GM23248 (cell line): Measurements from ENCODE around the gene ZNF532. TPM values are rescaled to one million over a fixed set of nuclear protein-coding genes. Genes with fewer than 3 reads are reported as not detected.

Source experiments
- DNase-seq: peaks from one replicate; pipeline ENCODE4 v3.0.0-alpha.2; 2015
- H2AFZ ChIP-seq: fragments of 200-600 bp; sonication (generic); 2 replicates; pipeline ENCODE4 v1.6.1; 2016; ENCODE audit warnings: antibody characterized with exemption
- H3F3A ChIP-seq: fragments of 200-600 bp; sonication (generic); 2 replicates; pipeline ENCODE4 v1.6.1; 2016; ENCODE audit warnings: mild to moderate bottlenecking, antibody characterized with exemption, mixed run types; ENCODE audit not compliant: insufficient read depth
- H3K27ac ChIP-seq: fragments of 200-600 bp; sonication (generic); 2 replicates; pipeline ENCODE4 v1.5.1; 2016; ENCODE audit warnings: mild to moderate bottlenecking
- H3K27me3 ChIP-seq: fragments of 200-600 bp; sonication (generic); replicated peaks from 2 replicates; pipeline ENCODE4 v1.6.1; 2016; ENCODE audit warnings: mild to moderate bottlenecking; ENCODE audit not compliant: insufficient read depth
- H3K36me3 ChIP-seq: fragments of 200-600 bp; sonication (generic); 2 replicates; pipeline ENCODE4 v1.6.1; 2016; ENCODE audit warnings: low read depth, mild to moderate bottlenecking
- H3K4me1 ChIP-seq: fragments of 200-600 bp; sonication (generic); 2 replicates; pipeline ENCODE4 v1.6.1; 2016; ENCODE audit warnings: mild to moderate bottlenecking; ENCODE audit not compliant: insufficient read depth
- H3K4me2 ChIP-seq: fragments of 200-600 bp; sonication (generic); one replicate; pipeline ENCODE4 v1.6.1; 2016; ENCODE audit warnings: mild to moderate bottlenecking; ENCODE audit not compliant: unreplicated experiment
- H3K4me3 ChIP-seq: fragments of 200-600 bp; sonication (generic); 2 replicates; pipeline ENCODE4 v1.5.1; 2016; ENCODE audit warnings: mild to moderate bottlenecking
- H3K79me2 ChIP-seq: fragments of 200-600 bp; sonication (generic); 2 replicates; pipeline ENCODE4 v1.6.1; 2016; ENCODE audit warnings: mild to moderate bottlenecking; ENCODE audit not compliant: insufficient read depth
- H3K9ac ChIP-seq: fragments of 200-600 bp; sonication (generic); 2 replicates; pipeline ENCODE4 v1.6.1; 2016; ENCODE audit warnings: mild to moderate bottlenecking
- H3K9me2 ChIP-seq: fragments of 200-600 bp; sonication (generic); 2 replicates; pipeline ENCODE4 v1.6.1; 2016; ENCODE audit warnings: mixed run types, mild to moderate bottlenecking, moderate library complexity; ENCODE audit not compliant: insufficient read depth
- H3K9me3 ChIP-seq: fragments of 200-600 bp; sonication (generic); one replicate; pipeline ENCODE4 v1.6.1; 2017; ENCODE audit warnings: low read depth
- H4K20me1 ChIP-seq: fragments of 200-600 bp; sonication (generic); 2 replicates; pipeline ENCODE4 v1.6.0; 2016; ENCODE audit not compliant: insufficient read depth
- EZH2 ChIP-seq: fragments of 200-600 bp; sonication (generic); IDR thresholded peaks from 2 replicates; pipeline ENCODE4 v1.6.1; 2018; ENCODE audit warnings: antibody characterized with exemption, mild to moderate bottlenecking; ENCODE audit not compliant: insufficient read depth, poor library complexity, severe bottlenecking
- EZH2phosphoT487 ChIP-seq: fragments of 200-600 bp; sonication (generic); IDR thresholded peaks from 2 replicates; pipeline ENCODE4 v1.6.1; 2018; ENCODE audit warnings: antibody characterized with exemption, moderate library complexity, mild to moderate bottlenecking, low read depth; ENCODE audit not compliant: insufficient read depth
- WGBS, 2 experiments: methylation state at CpG; one replicate each; pipeline ENCODE4 v1.1.6; 2015 to 2017; ENCODE audit warnings: low lambda C conversion rate in 2 of 2, low coverage in 1 of 2; ENCODE audit errors: missing lambda C conversion rate in 2 of 2; 5-methylcytosine and 5-hydroxymethylcytosine counted together
- in situ Hi-C: fragments of 300-500 bp; cut with MboI; formaldehyde crosslinking; loops from 2 replicates; pipeline ENCODE4 v1.15.0; 2020
- polyA plus RNA-seq: library from polyadenylated mRNA; unstranded; fragments of >200 nt; fragmentation: Nextera tagmentation; extraction: Ambion mirVana; gene quantifications from 2 replicates; pipeline ENCODE4 v1.2.1, GENCODE V29; 2016
- total RNA-seq: library from RNA; depleted of rRNA; stranded (reverse); fragments of >200 nt; shearing (Covaris generic); gene quantifications from 2 replicates; pipeline ENCODE4 v1.2.3, GENCODE V29; 2014

ZNF532 gene
- total and polyA plus RNA-seq, 2 experiments from 2014 or later: 13.2 to 31.9 TPM

DNA sequence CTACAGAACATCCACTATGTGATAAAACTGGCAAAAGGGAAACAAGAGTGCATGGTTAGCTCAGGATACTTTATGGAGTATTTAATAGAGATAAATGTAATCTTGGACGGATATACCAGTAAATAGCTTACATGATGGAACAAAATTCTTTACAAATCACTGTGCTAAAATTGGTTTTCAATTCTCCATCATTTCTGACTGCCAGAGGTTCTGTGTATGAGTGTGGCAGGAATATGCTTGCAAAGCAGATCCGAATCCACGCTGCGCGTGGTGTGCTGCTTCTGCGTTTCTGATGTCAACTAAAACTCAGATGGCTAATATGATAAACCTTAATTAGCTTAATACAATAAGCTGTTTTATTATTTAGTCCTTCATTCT, 2.1 kb downstream of the ZNF532 start:
- Histone ChIP-seq H3K27ac (peak overlapping the region; percentile 89), H3F3A (peaks cover 21% of the 10 kb centered on the region; the same call in 1 of the 2 replicates), H3K36me3 (peaks cover 16% of the 10 kb centered on the region), H3K9me3 (no peaks in the 10 kb centered on the region), H3K79me2 (peaks cover 84% of the 10 kb centered on the region), H3K9ac (peak overlapping the region; percentile 95), H4K20me1 (no peaks in the 10 kb centered on the region), H2AFZ (peak overlapping the region; percentile 45), H3K4me2 (peak overlapping the region; percentile 82), H3K4me3 (peak overlapping the region; percentile 58), H3K4me1 (peaks cover 56% of the 10 kb centered on the region), H3K27me3 (no peaks in the 10 kb centered on the region), H3K9me2 (no peaks in the 10 kb centered on the region)
- in situ Hi-C loops: no loop called here
- no peak for DNase-seq
- WGBS, 2 experiments: 30 to 44% methylated on average over 6 of the region's 6 CpGs
- no peak for TF ChIP-seq EZH2
- no peak for TF ChIP-seq EZH2phosphoT487

DNA sequence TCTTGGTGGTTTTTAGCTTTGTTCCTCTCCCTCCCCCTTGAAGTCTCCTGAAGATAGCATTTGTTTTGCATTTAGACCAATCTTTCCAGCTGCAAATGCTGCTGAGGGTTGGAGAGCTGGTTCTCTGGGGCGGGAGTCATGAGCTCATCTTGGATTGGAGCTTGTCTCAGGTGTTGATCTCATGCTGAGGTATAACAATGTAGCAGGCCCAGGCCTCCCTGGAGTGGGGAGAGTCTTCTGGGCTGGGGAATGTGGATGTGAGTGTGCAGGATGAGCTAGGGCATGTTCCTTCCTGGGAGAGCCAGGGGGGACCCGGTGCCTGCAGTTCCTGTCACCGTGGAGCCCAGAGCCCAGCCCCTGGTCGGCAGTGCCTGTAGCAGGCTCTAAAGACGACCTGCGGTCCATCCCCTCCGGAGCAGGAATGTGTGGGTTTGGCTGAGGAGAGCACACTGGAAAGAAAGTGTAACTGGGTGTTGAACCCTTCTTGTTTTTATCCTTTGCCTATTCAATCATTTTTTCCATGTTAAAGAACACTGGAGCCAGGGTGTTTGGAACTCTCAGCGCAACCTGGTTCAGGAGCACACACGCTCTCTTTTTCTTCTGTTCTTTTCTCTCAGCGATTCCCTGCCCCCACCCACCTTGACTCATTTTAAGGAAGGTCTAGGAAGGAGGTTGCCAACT, 2.7 kb downstream of the ZNF532 start:
- H3K9ac ChIP-seq: peak overlapping the region; percentile 95

GRCh38 chr18:58868440-58868839, 3.8 kb downstream of the ZNF532 start:
- in situ Hi-C loops: no loop called here
- H3K27me3 ChIP-seq: no peaks in the 10 kb centered on the region
- no peak overlapping the region for H3K4me3 ChIP-seq
- H2AFZ ChIP-seq: no peak overlapping the region
- H3K27ac ChIP-seq: no peak overlapping the region
- peaks cover 21% of the 10 kb centered on the region; the same call in 1 of the 2 replicates for H3F3A ChIP-seq
- peaks cover 20% of the 10 kb centered on the region for H3K36me3 ChIP-seq
- peaks cover 87% of the 10 kb centered on the region for H3K79me2 ChIP-seq
- H4K20me1 ChIP-seq: no peaks in the 10 kb centered on the region
- H3K9me3 ChIP-seq: no peaks in the 10 kb centered on the region
- DNase-seq: no peak
- H3K4me2 ChIP-seq: no peak overlapping the region
- H3K4me1 ChIP-seq: peaks cover 49% of the 10 kb centered on the region
- 92 to 94% methylated on average over 6 of the region's 6 CpGs for WGBS, 2 experiments
- H3K9me2 ChIP-seq: no peaks in the 10 kb centered on the region
- no peak overlapping the region for H3K9ac ChIP-seq
- TF ChIP-seq EZH2: no peak
- no peak for TF ChIP-seq EZH2phosphoT487

More for the DNA sequence above, 2.7 kb downstream of the ZNF532 start:
- H2AFZ ChIP-seq: peak overlapping the region; percentile 26
- H3K9me3 ChIP-seq: no peaks in the 10 kb centered on the region
- peak overlapping the region; percentile 82 for H3K4me2 ChIP-seq
- no peaks in the 10 kb centered on the region for H4K20me1 ChIP-seq
- in situ Hi-C loops: no loop called here
- peaks cover 84% of the 10 kb centered on the region for H3K79me2 ChIP-seq
- H3K4me1 ChIP-seq: peaks cover 56% of the 10 kb centered on the region
- DNase-seq: peak; percentile 45
- peak overlapping the region; percentile 58 for H3K4me3 ChIP-seq
- no peaks in the 10 kb centered on the region for H3K27me3 ChIP-seq
- peaks cover 20% of the 10 kb centered on the region for H3K36me3 ChIP-seq
- 23 to 25% methylated on average over 10 of the region's 10 CpGs for WGBS, 2 experiments
- H3K9me2 ChIP-seq: no peaks in the 10 kb centered on the region
- peaks cover 21% of the 10 kb centered on the region; the same call in 1 of the 2 replicates for H3F3A ChIP-seq
- peak overlapping the region; percentile 89 for H3K27ac ChIP-seq
- TF ChIP-seq EZH2phosphoT487: no peak
- no peak for TF ChIP-seq EZH2

DNA sequence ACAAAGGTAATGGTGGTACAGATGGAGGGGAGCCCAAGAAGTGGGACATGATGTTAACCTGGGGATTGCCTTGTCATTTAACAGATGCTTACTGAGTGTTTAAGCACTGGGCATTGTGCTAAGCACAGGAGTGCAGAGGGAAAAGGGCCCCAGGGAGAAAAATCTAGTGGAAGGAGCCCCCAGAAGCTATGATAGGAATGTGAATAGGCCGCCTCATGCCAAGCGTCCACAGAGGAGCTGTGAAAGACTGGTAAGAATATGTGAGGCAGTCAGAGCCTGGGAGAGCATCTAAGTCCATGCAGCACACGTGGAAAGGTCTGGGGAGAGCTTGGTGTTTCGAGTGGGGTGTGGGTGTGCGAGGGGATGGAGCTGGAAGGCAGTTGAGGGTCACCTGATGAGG, 5.5 kb downstream of the ZNF532 start:
- no peak overlapping the region for H3K4me2 ChIP-seq
- H3K27ac ChIP-seq: no peak overlapping the region
- DNase-seq: no peak
- H3K4me3 ChIP-seq: no peak overlapping the region
- peaks cover 96% of the 10 kb centered on the region for H3K79me2 ChIP-seq
- 84 to 85% methylated on average over 5 of the region's 5 CpGs for WGBS, 2 experiments
- H3K9me2 ChIP-seq: no peaks in the 10 kb centered on the region
- no peak for TF ChIP-seq EZH2phosphoT487
- H3K9ac ChIP-seq: no peak overlapping the region
- H2AFZ ChIP-seq: no peak overlapping the region
- H3K36me3 ChIP-seq: peaks cover 27% of the 10 kb centered on the region
- peaks cover 41% of the 10 kb centered on the region for H3K4me1 ChIP-seq
- H4K20me1 ChIP-seq: no peaks in the 10 kb centered on the region
- peaks cover 17% of the 10 kb centered on the region; the same call in 1 of the 2 replicates for H3F3A ChIP-seq
- in situ Hi-C loops: no loop called here
- H3K9me3 ChIP-seq: no peaks in the 10 kb centered on the region
- H3K27me3 ChIP-seq: no peaks in the 10 kb centered on the region
